SK-MEL-5 (cell line): Measurements from ENCODE around the gene JOSD1. TPM values are rescaled to one million over a fixed set of nuclear protein-coding genes. Genes with fewer than 3 reads are reported as not detected.

Experiments used
- DNase-seq: peaks from one replicate; pipeline ENCODE4 v3.0.0-alpha.2; 2016; ENCODE audit warnings: low read depth, low spot score
- in situ Hi-C: cut with HindIII; loops from 2 replicates; pipeline ENCODE4 v1.10.0; 2016; ENCODE audit warnings: low sequenced_read_pairs, high pct_unique_total_duplicates, low pct_unique_long_range_greater_than_20kb
- total RNA-seq: library from RNA; depleted of rRNA; stranded (reverse); fragments of >200 nt; shearing (Covaris generic); gene quantifications from 2 replicates; pipeline ENCODE4 v1.2.3, GENCODE V29; 2014

JOSD1 gene
- total RNA-seq, 1 experiment from 2014 or later = 84.2 TPM

GRCh38 chr22:38735126-38735464 lies 34.4 kb upstream of the JOSD1 start:
- in situ Hi-C loops = no loop called here
- DNase-seq = no peak

GRCh38 chr22:38734421-38735100 lies 33.8 kb upstream of the JOSD1 start:
- in situ Hi-C loops = no loop called here
- DNase-seq = no peak

GRCh38 chr22:38733724-38734381 lies 33.1 kb upstream of the JOSD1 start:
- in situ Hi-C loops = no loop called here
- no peak for DNase-seq

- in situ Hi-C loops = no loop called here
- DNase-seq = peak; percentile 33
These were observed 32.6 kb upstream of the JOSD1 start for GRCh38 chr22:38733329-38733723.

- in situ Hi-C loops = no loop called here
- DNase-seq = no peak
These were observed 31.6 kb upstream of the JOSD1 start for GRCh38 chr22:38732251-38732815.

GRCh38 chr22:38731703-38732161 lies 31.0 kb upstream of the JOSD1 start:
- no peak for DNase-seq
- in situ Hi-C loops = no loop called here

GRCh38 chr22:38730411-38730871 lies 29.7 kb upstream of the JOSD1 start:
- in situ Hi-C loops = no loop called here
- no peak for DNase-seq

- no peak for DNase-seq
- in situ Hi-C loops = no loop called here
These were observed 29.2 kb upstream of the JOSD1 start for GRCh38 chr22:38729946-38730345.

GRCh38 chr22:38728871-38729796 lies 28.4 kb upstream of the JOSD1 start:
- DNase-seq = no peak
- in situ Hi-C loops = no loop called here

GRCh38 chr22:38727530-38728451 lies 27.0 kb upstream of the JOSD1 start:
- no peak for DNase-seq
- in situ Hi-C loops = no loop called here

GRCh38 chr22:38727123-38727522 lies 26.4 kb upstream of the JOSD1 start:
- in situ Hi-C loops = no loop called here
- DNase-seq = no peak

- in situ Hi-C loops = no loop called here
- no peak for DNase-seq
These were observed 25.3 kb upstream of the JOSD1 start for GRCh38 chr22:38725900-38726655.

- peak; percentile 82 for DNase-seq
- in situ Hi-C loops = no loop called here
These were observed 24.3 kb upstream of the JOSD1 start for GRCh38 chr22:38724926-38725571.

GRCh38 chr22:38724176-38724575 lies 23.4 kb upstream of the JOSD1 start:
- DNase-seq = no peak
- in situ Hi-C loops = no loop called here

GRCh38 chr22:38721551-38721950 lies 20.8 kb upstream of the JOSD1 start:
- DNase-seq = no peak
- in situ Hi-C loops = no loop called here

GRCh38 chr22:38720350-38720749 lies 19.6 kb upstream of the JOSD1 start:
- in situ Hi-C loops = no loop called here

More at GRCh38 chr22:38720350-38720749, 19.6 kb upstream of the JOSD1 start:
- DNase-seq = no peak
